Endothelial cell of umbilical vein (primary cell): Measurements from ENCODE around the gene MUTYH.

Source experiments
- JUN ChIP-seq: IDR thresholded peaks from 2 replicates; pipeline ENCODE4 v1.6.1; 2011; ENCODE audit warnings: borderline replicate concordance, low read depth; ENCODE audit not compliant: insufficient read length, insufficient read depth
- MYC ChIP-seq: IDR thresholded peaks from one replicate; pipeline ENCODE4 v1.6.1; 2011; ENCODE audit warnings: mild to moderate bottlenecking, low read depth, low read length
- POLR2A ChIP-seq: IDR thresholded peaks from 2 replicates; pipeline ENCODE4 v1.6.1; 2012; ENCODE audit warnings: low read depth, mild to moderate bottlenecking, control low read depth, low read length
- TF ChIP-seq, protein P1 (sequence below), 2 donors: IDR thresholded peaks; 1 replicate in 1 of 2; 2 replicates in 1 of 2; pipeline ENCODE4 v1.5.1; 2011; ENCODE audit warnings: low read length in 2 of 2, mild to moderate bottlenecking in 2 of 2, moderate library complexity in 2 of 2, control low read depth in 1 of 2, inconsistent platforms in 1 of 2, low read depth in 1 of 2; ENCODE audit not compliant: insufficient read depth in 1 of 2; ENCODE audit errors: extremely low read depth in 1 of 2

DNA sequence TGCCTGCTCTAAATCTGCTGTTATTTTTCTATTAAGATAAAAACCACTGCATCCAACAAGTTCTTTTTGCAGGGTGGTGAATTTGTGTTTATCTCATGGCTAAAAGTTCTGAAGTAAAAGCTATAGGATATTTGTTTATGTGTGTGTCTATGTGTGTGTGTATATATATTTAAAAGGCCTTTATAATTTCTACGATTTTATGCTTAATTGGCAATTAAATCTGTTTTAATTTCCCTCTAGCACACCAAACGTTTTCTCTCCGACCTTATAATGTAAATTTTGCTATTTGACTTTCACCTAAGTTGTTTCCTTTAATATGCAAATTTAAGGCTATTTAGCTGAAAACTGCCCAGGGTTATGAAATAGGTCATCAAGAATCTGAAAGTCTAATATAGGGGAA, 33.3 kb downstream of the MUTYH start:
- TF ChIP-seq POLR2A (no peak), MYC (no peak), JUN (no peak)
- TF ChIP-seq, protein P1, sequence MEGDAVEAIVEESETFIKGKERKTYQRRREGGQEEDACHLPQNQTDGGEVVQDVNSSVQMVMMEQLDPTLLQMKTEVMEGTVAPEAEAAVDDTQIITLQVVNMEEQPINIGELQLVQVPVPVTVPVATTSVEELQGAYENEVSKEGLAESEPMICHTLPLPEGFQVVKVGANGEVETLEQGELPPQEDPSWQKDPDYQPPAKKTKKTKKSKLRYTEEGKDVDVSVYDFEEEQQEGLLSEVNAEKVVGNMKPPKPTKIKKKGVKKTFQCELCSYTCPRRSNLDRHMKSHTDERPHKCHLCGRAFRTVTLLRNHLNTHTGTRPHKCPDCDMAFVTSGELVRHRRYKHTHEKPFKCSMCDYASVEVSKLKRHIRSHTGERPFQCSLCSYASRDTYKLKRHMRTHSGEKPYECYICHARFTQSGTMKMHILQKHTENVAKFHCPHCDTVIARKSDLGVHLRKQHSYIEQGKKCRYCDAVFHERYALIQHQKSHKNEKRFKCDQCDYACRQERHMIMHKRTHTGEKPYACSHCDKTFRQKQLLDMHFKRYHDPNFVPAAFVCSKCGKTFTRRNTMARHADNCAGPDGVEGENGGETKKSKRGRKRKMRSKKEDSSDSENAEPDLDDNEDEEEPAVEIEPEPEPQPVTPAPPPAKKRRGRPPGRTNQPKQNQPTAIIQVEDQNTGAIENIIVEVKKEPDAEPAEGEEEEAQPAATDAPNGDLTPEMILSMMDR (IDR thresholded peaks at IDR 0.05; ENCODE audit: extremely low read depth in 1 of 2, insufficient read depth in 1 of 2, low read depth in 1 of 2, low read length in 2 of 2) = no peak
